GM12878 (cell line): ENCODE measurements around the gene PIGBOS1. TPM values are rescaled to one million over a fixed set of nuclear protein-coding genes. Genes with fewer than 3 reads are reported as not detected.

Source experiments
- BACH1 ChIP-seq: fragments of 450-650 bp; IDR thresholded peaks from 2 replicates; pipeline ENCODE4 v1.6.1; 2017; ENCODE audit warnings: mild to moderate bottlenecking, borderline replicate concordance
- EGR1 ChIP-seq, 2 experiments: IDR thresholded peaks; 1 replicate in 1 of 2; 2 replicates in 1 of 2; pipeline ENCODE4 v1.6.1; 2011 to 2012; ENCODE audit warnings: low read depth in 2 of 2, low read length in 2 of 2, borderline replicate concordance in 1 of 2, mild to moderate bottlenecking in 1 of 2, moderate library complexity in 1 of 2
- HCFC1 ChIP-seq: fragments of 150-350 bp; IDR thresholded peaks from 2 replicates; pipeline ENCODE4 v1.6.1; 2014; ENCODE audit warnings: low read length
- LARP7 ChIP-seq: fragments of 450-650 bp; IDR thresholded peaks from 2 replicates; pipeline ENCODE4 v1.6.1; 2017; ENCODE audit warnings: mild to moderate bottlenecking
- NR2C2 ChIP-seq: IDR thresholded peaks from 2 replicates; pipeline ENCODE4 v1.6.1; 2011; ENCODE audit warnings: borderline replicate concordance, low read depth; ENCODE audit not compliant: control insufficient read depth, insufficient read length
- PAX8 ChIP-seq: fragments of 450-650 bp; IDR thresholded peaks from 2 replicates; pipeline ENCODE4 v1.6.1; 2017; ENCODE audit warnings: mild to moderate bottlenecking, moderate library complexity
- PML ChIP-seq: IDR thresholded peaks from 2 replicates; pipeline ENCODE4 v1.6.1; 2012; ENCODE audit warnings: low read length, inconsistent platforms
- SMC3 ChIP-seq: IDR thresholded peaks from 2 replicates; pipeline ENCODE4 v1.6.1; 2011; ENCODE audit warnings: low read length, improper control_type of control experiment, borderline replicate concordance
- polyA plus RNA-seq, 11 experiments: library from polyadenylated mRNA; depleted of rRNA in 4 of 11; unstranded in 6 of 11; stranded (reverse) in 5 of 11; fragments of >200 nt; fragmentation: Nextera tagmentation in 4 of 11; fragmentation: Illumina TruSeq in 1 of 11; extraction: Ambion mirVana in 4 of 11; extraction: Trizol in 1 of 11; gene quantifications; 1 replicate in 1 of 11; 2 replicates in 10 of 11; pipeline versions ENCODE4 v1.2.1 to v1.2.3, GENCODE V29; 2011 to 2016; ENCODE audit warnings: inconsistent platforms in 2 of 11, missing spikeins in 2 of 11, low read depth in 1 of 11
- total RNA-seq, 4 experiments: library from RNA; depleted of rRNA in 3 of 4; stranded (reverse); fragments of >200 nt in 3 of 4; fragmentation: Illumina TruSeq in 1 of 4; extraction: Trizol in 1 of 4; gene quantifications; 2 replicates each; pipeline versions ENCODE4 v1.2.1 to v1.2.3, GENCODE V29; 2013 to 2021
- TF ChIP-seq, protein P1 (sequence below), 3 experiments: IDR thresholded peaks in 2 of 3; conservative IDR thresholded peaks in 1 of 3; 2 replicates each; pipeline ENCODE4 v1.5.1; 2011; ENCODE audit warnings: low read depth in 3 of 3, low read length in 3 of 3, mild to moderate bottlenecking in 3 of 3, control low read depth in 2 of 3, moderate library complexity in 2 of 3, inconsistent platforms in 1 of 3, mixed read lengths in 1 of 3; ENCODE audit not compliant: control insufficient read depth in 2 of 3, insufficient read depth in 1 of 3; ENCODE audit errors: extremely low read depth in 1 of 3
- TF ChIP-seq, protein P2 (sequence below): IDR thresholded peaks from 2 replicates; pipeline ENCODE4 v1.6.1; 2012; ENCODE audit warnings: low read length, inconsistent platforms
- TF ChIP-seq, protein P3 (sequence below): IDR thresholded peaks from 2 replicates; pipeline ENCODE4 v1.6.1; 2011; ENCODE audit warnings: mild to moderate bottlenecking, low read depth, low read length, moderate library complexity; ENCODE audit not compliant: insufficient replicate concordance

Gene PIGBOS1
- total and polyA plus RNA-seq, 10 of the 15 experiments (the other 5 are each of a cell fraction or from before 2014, with no cell fraction given), result 7.1 to 24.7 (median 10.2) TPM

DNA sequence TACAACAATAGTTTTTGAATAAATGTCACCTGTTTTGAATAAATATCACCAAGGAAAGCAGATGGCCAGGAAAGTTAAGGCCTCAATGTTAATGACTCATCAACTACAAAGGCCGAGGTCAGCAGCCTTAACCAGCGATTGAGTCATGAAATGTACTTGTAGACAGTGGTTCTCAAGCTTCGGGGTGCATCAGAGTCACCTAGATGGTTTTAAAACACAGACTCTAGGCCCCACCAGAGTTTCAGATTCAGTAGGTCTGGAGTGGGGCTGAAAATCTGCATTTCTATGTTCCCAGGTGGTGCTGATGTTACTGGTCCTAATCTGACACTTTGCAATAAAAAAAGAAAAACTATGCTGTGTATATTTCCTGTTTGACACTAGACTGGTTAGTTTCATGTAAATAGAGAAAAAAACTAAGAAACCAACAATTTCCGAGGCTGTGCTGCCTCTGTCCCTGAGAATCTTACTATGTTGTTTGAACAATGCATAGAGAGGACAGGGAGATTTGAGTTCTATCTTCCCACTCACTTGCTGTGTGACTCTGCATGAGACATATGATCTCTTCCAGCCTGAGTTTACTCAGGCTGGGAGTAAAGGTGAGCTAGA is 39.1 kb downstream of the PIGBOS1 start (continued):
- TF ChIP-seq, protein P1, sequence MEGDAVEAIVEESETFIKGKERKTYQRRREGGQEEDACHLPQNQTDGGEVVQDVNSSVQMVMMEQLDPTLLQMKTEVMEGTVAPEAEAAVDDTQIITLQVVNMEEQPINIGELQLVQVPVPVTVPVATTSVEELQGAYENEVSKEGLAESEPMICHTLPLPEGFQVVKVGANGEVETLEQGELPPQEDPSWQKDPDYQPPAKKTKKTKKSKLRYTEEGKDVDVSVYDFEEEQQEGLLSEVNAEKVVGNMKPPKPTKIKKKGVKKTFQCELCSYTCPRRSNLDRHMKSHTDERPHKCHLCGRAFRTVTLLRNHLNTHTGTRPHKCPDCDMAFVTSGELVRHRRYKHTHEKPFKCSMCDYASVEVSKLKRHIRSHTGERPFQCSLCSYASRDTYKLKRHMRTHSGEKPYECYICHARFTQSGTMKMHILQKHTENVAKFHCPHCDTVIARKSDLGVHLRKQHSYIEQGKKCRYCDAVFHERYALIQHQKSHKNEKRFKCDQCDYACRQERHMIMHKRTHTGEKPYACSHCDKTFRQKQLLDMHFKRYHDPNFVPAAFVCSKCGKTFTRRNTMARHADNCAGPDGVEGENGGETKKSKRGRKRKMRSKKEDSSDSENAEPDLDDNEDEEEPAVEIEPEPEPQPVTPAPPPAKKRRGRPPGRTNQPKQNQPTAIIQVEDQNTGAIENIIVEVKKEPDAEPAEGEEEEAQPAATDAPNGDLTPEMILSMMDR (IDR thresholded peaks at IDR 0.05 in 2 of 3, conservative IDR thresholded peaks at IDR 0.05 in 1 of 3; ENCODE audit: control insufficient read depth in 2 of 3, extremely low read depth in 1 of 3, insufficient read depth in 1 of 3, low read depth in 3 of 3, low read length in 3 of 3), result no peak
- TF ChIP-seq HCFC1 (no peak), LARP7 (no peak), SMC3 (no peak), EGR1 (IDR thresholded peaks at IDR 0.05; ENCODE audit: borderline replicate concordance in 1 of 2, low read depth in 2 of 2, low read length in 2 of 2) (no peak), PAX8 (no peak), NR2C2 (no peak), PML (peak; percentile 74), BACH1 (no peak; the same call in 1 of the 2 replicates)
- TF ChIP-seq, protein P2, sequence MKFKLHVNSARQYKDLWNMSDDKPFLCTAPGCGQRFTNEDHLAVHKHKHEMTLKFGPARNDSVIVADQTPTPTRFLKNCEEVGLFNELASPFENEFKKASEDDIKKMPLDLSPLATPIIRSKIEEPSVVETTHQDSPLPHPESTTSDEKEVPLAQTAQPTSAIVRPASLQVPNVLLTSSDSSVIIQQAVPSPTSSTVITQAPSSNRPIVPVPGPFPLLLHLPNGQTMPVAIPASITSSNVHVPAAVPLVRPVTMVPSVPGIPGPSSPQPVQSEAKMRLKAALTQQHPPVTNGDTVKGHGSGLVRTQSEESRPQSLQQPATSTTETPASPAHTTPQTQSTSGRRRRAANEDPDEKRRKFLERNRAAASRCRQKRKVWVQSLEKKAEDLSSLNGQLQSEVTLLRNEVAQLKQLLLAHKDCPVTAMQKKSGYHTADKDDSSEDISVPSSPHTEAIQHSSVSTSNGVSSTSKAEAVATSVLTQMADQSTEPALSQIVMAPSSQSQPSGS, result peak; percentile 98
- TF ChIP-seq, protein P3, sequence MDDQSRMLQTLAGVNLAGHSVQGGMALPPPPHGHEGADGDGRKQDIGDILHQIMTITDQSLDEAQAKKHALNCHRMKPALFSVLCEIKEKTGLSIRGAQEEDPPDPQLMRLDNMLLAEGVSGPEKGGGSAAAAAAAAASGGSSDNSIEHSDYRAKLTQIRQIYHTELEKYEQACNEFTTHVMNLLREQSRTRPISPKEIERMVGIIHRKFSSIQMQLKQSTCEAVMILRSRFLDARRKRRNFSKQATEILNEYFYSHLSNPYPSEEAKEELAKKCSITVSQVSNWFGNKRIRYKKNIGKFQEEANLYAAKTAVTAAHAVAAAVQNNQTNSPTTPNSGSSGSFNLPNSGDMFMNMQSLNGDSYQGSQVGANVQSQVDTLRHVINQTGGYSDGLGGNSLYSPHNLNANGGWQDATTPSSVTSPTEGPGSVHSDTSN, result peak; percentile 7
